HCT116 (cell line): Measurements from ENCODE around the gene SNRPA1. TPM values are rescaled to one million over a fixed set of nuclear protein-coding genes. Genes with fewer than 3 reads are reported as not detected.

ENCODE experiments used
- ATAC-seq: fragments of 200-7000 bp; cut with Tn5 transposase; 2 replicates; pipeline ENCODE4 v1.9.1; 2020; ENCODE audit warnings: mild to moderate bottlenecking, moderate library complexity
- BruUV-seq: library from RNA; stranded (reverse); fragments of 400-500 nt; replicated peaks from 2 replicates; lab custom pipeline; 2021; lab: Mats Ljungman, UMichigan
- CTCF ChIA-PET: fragments of 300-600 bp; sonication (Branson Sonifier 250); formaldehyde crosslinking; loops from one replicate; lab custom pipeline; 2021; ENCODE audit warnings: antibody characterized with exemption; lab: Charles Lee
- POLR2A ChIA-PET: fragments of 300-600, 350-600 bp; sonication (Branson Sonifier 250); formaldehyde crosslinking; loops from one replicate; lab custom pipeline; 2021; ENCODE audit warnings: antibody characterized with exemption; lab: Charles Lee
- RAD21 ChIA-PET, 2 experiments: fragments of 300-600 bp; sonication (Branson Sonifier 250); formaldehyde crosslinking; loops; one replicate each; lab custom pipeline; 2023; ENCODE audit warnings: low total read pairs in 2 of 2; ENCODE audit not compliant: uncharacterized antibody in 2 of 2, unreplicated experiment in 2 of 2, low non-redundant PET in 1 of 2; lab: Charles Lee
- DNase-seq: peaks from one replicate; pipeline ENCODE4 v3.0.0-alpha.2; 2010; ENCODE audit warnings: low read depth, low spot score
- H2AFZ ChIP-seq: fragments of 200-600 bp; shearing (Covaris generic), sonication (generic); 2 replicates; pipeline ENCODE4 v1.6.1; 2017; ENCODE audit warnings: low read depth, mixed run types, mixed read lengths, antibody characterized with exemption, low read length; ENCODE audit not compliant: poor library complexity, severe bottlenecking
- H3K27ac ChIP-seq: 2 replicates; pipeline ENCODE4 v1.5.1; 2012; ENCODE audit warnings: low read depth, low read length
- H3K27me3 ChIP-seq: fragments of 200-600 bp; sonication (generic); 2 replicates; pipeline ENCODE4 v1.6.1; 2016; ENCODE audit warnings: mixed run types, low read length, mixed read lengths; ENCODE audit not compliant: insufficient read depth
- H3K36me3 ChIP-seq, 2 experiments: fragments of 200-500 bp in 1 of 2; fragments of 200-600 bp in 1 of 2; sonication (Bioruptor generic) in 1 of 2; sonication (generic) in 1 of 2; 2 replicates each; pipeline versions ENCODE4 v1.5.1 to v1.6.1; 2014 to 2016; ENCODE audit warnings: low read length in 2 of 2, inconsistent platforms in 1 of 2, mixed read lengths in 1 of 2, mixed run types in 1 of 2; ENCODE audit not compliant: insufficient read depth in 2 of 2, control insufficient read depth in 1 of 2
- H3K4me1 ChIP-seq, 2 experiments: fragments of 200-600 bp in 1 of 2; sonication (generic) in 1 of 2; 2 replicates each; pipeline versions ENCODE4 v1.5.1 to v1.6.1; 2012 to 2017; ENCODE audit warnings: low read length in 2 of 2, inconsistent platforms in 1 of 2, mild to moderate bottlenecking in 1 of 2, mixed read lengths in 1 of 2, mixed run types in 1 of 2, moderate library complexity in 1 of 2; ENCODE audit not compliant: insufficient read depth in 2 of 2, control insufficient read depth in 1 of 2
- H3K4me2 ChIP-seq: fragments of 200-600 bp; sonication (generic); 2 replicates; pipeline ENCODE4 v1.6.1; 2017; ENCODE audit warnings: mixed run types, low read length, mixed read lengths
- H3K4me3 ChIP-seq, 2 experiments: fragments of 200-600 bp in 1 of 2; sonication (generic) in 1 of 2; replicated peaks in 1 of 2; 2 replicates each; pipeline ENCODE4 v1.5.1; 2011 to 2016; ENCODE audit warnings: low read length in 2 of 2, control low read depth in 1 of 2, low read depth in 1 of 2, mild to moderate bottlenecking in 1 of 2, mixed read lengths in 1 of 2, mixed run types in 1 of 2
- H3K79me2 ChIP-seq: fragments of 200-600 bp; sonication (generic); 2 replicates; pipeline ENCODE4 v1.6.1; 2017; ENCODE audit warnings: mild to moderate bottlenecking, mixed run types, low read length, moderate library complexity, mixed read lengths; ENCODE audit not compliant: insufficient read depth
- H3K9ac ChIP-seq: fragments of 200-600 bp; sonication (generic); 2 replicates; pipeline ENCODE4 v1.6.1; 2016; ENCODE audit warnings: low read length, mixed read lengths
- H3K9me2 ChIP-seq: fragments of 200-600 bp; sonication (generic), shearing (Covaris generic); 2 replicates; pipeline ENCODE4 v1.6.1; 2017; ENCODE audit warnings: mixed run types, mild to moderate bottlenecking, moderate library complexity; ENCODE audit not compliant: insufficient read depth
- H3K9me3 ChIP-seq, 2 experiments: fragments of 200-500 bp in 1 of 2; fragments of 200-600 bp in 1 of 2; sonication (Bioruptor generic) in 1 of 2; sonication (generic) in 1 of 2; 2 replicates each; pipeline ENCODE4 v1.6.1; 2014 to 2017; ENCODE audit warnings: low read length in 2 of 2, mixed read lengths in 2 of 2, inconsistent platforms in 1 of 2, low read depth in 1 of 2, mild to moderate bottlenecking in 1 of 2, mixed run types in 1 of 2, moderate library complexity in 1 of 2; ENCODE audit not compliant: control insufficient read depth in 1 of 2, insufficient read depth in 1 of 2
- H4K20me1 ChIP-seq: fragments of 200-600 bp; sonication (generic), shearing (Covaris generic); 2 replicates; pipeline ENCODE4 v1.6.1; 2017; ENCODE audit warnings: mixed run types, mild to moderate bottlenecking, moderate library complexity; ENCODE audit not compliant: insufficient read depth
- ATF3 ChIP-seq: IDR thresholded peaks from 2 replicates; pipeline ENCODE4 v1.6.1; 2012
- CEBPB ChIP-seq: IDR thresholded peaks from 2 replicates; pipeline ENCODE4 v1.6.1; 2012; ENCODE audit warnings: low read depth
- CTCF ChIP-seq, 3 experiments: fragments of 200-600 bp in 1 of 3; sonication (generic) in 1 of 3; IDR thresholded peaks in 2 of 3; conservative IDR thresholded peaks in 1 of 3; 2 replicates each; pipeline ENCODE4 v1.5.1; 2012 to 2017; ENCODE audit warnings: low read depth in 2 of 3, low read length in 2 of 3, antibody characterized with exemption in 1 of 3, borderline replicate concordance in 1 of 3, control low read depth in 1 of 3, mild to moderate bottlenecking in 1 of 3, mixed read lengths in 1 of 3, mixed run types in 1 of 3, moderate library complexity in 1 of 3; ENCODE audit not compliant: insufficient read depth in 1 of 3
- EGR1 ChIP-seq: IDR thresholded peaks from 2 replicates; pipeline ENCODE4 v1.6.1; 2012; ENCODE audit warnings: low read depth
- ELF1 ChIP-seq: IDR thresholded peaks from 2 replicates; pipeline ENCODE4 v1.6.1; 2012; ENCODE audit warnings: low read depth, borderline replicate concordance
- EZH2phosphoT487 ChIP-seq: fragments of 200-600 bp; IDR thresholded peaks from 2 replicates; pipeline ENCODE4 v1.6.1; 2018; ENCODE audit warnings: antibody characterized with exemption, borderline replicate concordance
- FOSL1 ChIP-seq: IDR thresholded peaks from 2 replicates; pipeline ENCODE4 v1.6.1; 2012; ENCODE audit warnings: low read depth
- POLR2AphosphoS5 ChIP-seq: IDR thresholded peaks from 2 replicates; pipeline ENCODE4 v1.6.1; 2011; ENCODE audit warnings: mild to moderate bottlenecking, low read depth, low read length, moderate library complexity
- SIN3A ChIP-seq: IDR thresholded peaks from 2 replicates; pipeline ENCODE4 v1.6.1; 2012; ENCODE audit warnings: low read depth
- SP1 ChIP-seq: IDR thresholded peaks from 2 replicates; pipeline ENCODE4 v1.6.1; 2012; ENCODE audit warnings: low read depth
- SRF ChIP-seq: IDR thresholded peaks from 2 replicates; pipeline ENCODE4 v1.6.1; 2012; ENCODE audit warnings: low read depth
- ZBTB33 ChIP-seq: IDR thresholded peaks from 2 replicates; pipeline ENCODE4 v1.6.1; 2011; ENCODE audit warnings: mild to moderate bottlenecking, low read length, moderate library complexity; ENCODE audit not compliant: insufficient replicate concordance; ENCODE audit errors: extremely low read depth
- ZFX ChIP-seq: fragments of 450-650 bp; IDR thresholded peaks from 2 replicates; pipeline ENCODE4 v1.6.1; 2017
- intact Hi-C: fragments of 100-400 bp; cut with micrococcal nuclease; formaldehyde crosslinking; loops from 2 replicates; pipeline ENCODE4 v1.10.0; 2022
- total RNA-seq: library from RNA; stranded (reverse); gene quantifications from one replicate; pipeline ENCODE4 v1.2.1, GENCODE V29; 2021; ENCODE audit not compliant: unreplicated experiment

SNRPA1 gene
- total RNA-seq, 1 experiment from 2014 or later: 104 TPM

GRCh38 chr15:101338502-101339057 lies 43.5 kb upstream of the SNRPA1 start:
- no peaks in the 10 kb centered on the region for H3K9me3 ChIP-seq
- no peaks in the 10 kb centered on the region for H3K36me3 ChIP-seq
- no peak overlapping the region for H3K4me3 ChIP-seq
- DNase-seq (no peak), ATAC-seq (no peak)
- RAD21 ChIA-PET: no interaction called here
- no peak overlapping the region for H3K4me2 ChIP-seq
- no peaks in the 10 kb centered on the region for H4K20me1 ChIP-seq
- H3K27me3 ChIP-seq: no peaks in the 10 kb centered on the region
- BruUV-seq: no TSS peak
- CTCF ChIA-PET: no interaction called here
- TF ChIP-seq CTCF (IDR thresholded peaks at IDR 0.05 in 2 of 3, conservative IDR thresholded peaks at IDR 0.05 in 1 of 3; ENCODE audit: borderline replicate concordance in 1 of 3, insufficient read depth in 1 of 3, low read depth in 2 of 3, low read length in 2 of 3): no peak
- TF ChIP-seq, all 23 proteins: peak for 0
- Histone ChIP-seq H3K9ac (no peak overlapping the region), H2AFZ (no peak overlapping the region), H3K9me2 (no peaks in the 10 kb centered on the region), H3K27ac (no peak overlapping the region), H3K4me1 (peaks cover 0 to 11% of the 10 kb centered on the region in 2 experiments; a peak in 1 of 4 replicates), H3K79me2 (no peaks in the 10 kb centered on the region)
- POLR2A ChIA-PET: no interaction called here
- intact Hi-C loops: loop anchor here (10.0 kb wide), 1 partner anchor 386 kb away; the partner anchor contains the start of gene TARS3

GRCh38 chr15:101337976-101338375 lies 42.9 kb upstream of the SNRPA1 start:
- no TSS peak for BruUV-seq
- Histone ChIP-seq H4K20me1 (no peaks in the 10 kb centered on the region), H3K27me3 (no peaks in the 10 kb centered on the region), H3K4me1 (peaks cover 3 to 14% of the 10 kb centered on the region in 2 experiments; a peak in 3 of 4 replicates), H3K27ac (no peak overlapping the region), H3K4me3 (no peak overlapping the region), H3K9me3 (no peaks in the 10 kb centered on the region), H3K4me2 (no peak overlapping the region), H3K9me2 (no peaks in the 10 kb centered on the region), H3K79me2 (no peaks in the 10 kb centered on the region), H3K36me3 (no peaks in the 10 kb centered on the region), H3K9ac (no peak overlapping the region), H2AFZ (no peak overlapping the region)
- POLR2A ChIA-PET: no interaction called here
- intact Hi-C loops: loop anchor here (10.0 kb wide), 1 partner anchor 387 kb away; the partner anchor contains the start of gene TARS3
- CTCF ChIA-PET: no interaction called here
- RAD21 ChIA-PET: no interaction called here
- DNase-seq: no peak
- no peak for ATAC-seq
- no peak for TF ChIP-seq SRF
- no peak for TF ChIP-seq SP1
- TF ChIP-seq FOSL1: no peak
- TF ChIP-seq ATF3: no peak
- no peak for TF ChIP-seq ZBTB33
- TF ChIP-seq ZFX: no peak
- TF ChIP-seq EGR1: no peak
- TF ChIP-seq EZH2phosphoT487: no peak
- no peak for TF ChIP-seq ELF1
- no peak for TF ChIP-seq SIN3A
- no peak for TF ChIP-seq CEBPB
- TF ChIP-seq CTCF (IDR thresholded peaks at IDR 0.05 in 2 of 3, conservative IDR thresholded peaks at IDR 0.05 in 1 of 3; ENCODE audit: borderline replicate concordance in 1 of 3, insufficient read depth in 1 of 3, low read depth in 2 of 3, low read length in 2 of 3): no peak
- TF ChIP-seq POLR2AphosphoS5: no peak
